H1 (cell line): ENCODE results near the gene KIN.

ENCODE experiments used
- BACH1 ChIP-seq: IDR thresholded peaks from 2 replicates; pipeline ENCODE4 v1.6.1; 2012; ENCODE audit warnings: low read length, improper control_type of control experiment
- EP300 ChIP-seq, 2 experiments: IDR thresholded peaks; 1 replicate in 1 of 2; 2 replicates in 1 of 2; pipeline ENCODE4 v1.6.1; 2011 to 2012; ENCODE audit warnings: low read depth in 2 of 2, low read length in 2 of 2, mild to moderate bottlenecking in 2 of 2, borderline replicate concordance in 1 of 2, inconsistent platforms in 1 of 2, moderate library complexity in 1 of 2
- JUN ChIP-seq: IDR thresholded peaks from 2 replicates; pipeline ENCODE4 v1.6.1; 2011; ENCODE audit warnings: low read depth, mild to moderate bottlenecking, improper control_type of control experiment, low read length
- POLR2A ChIP-seq, 2 experiments: IDR thresholded peaks; 1 replicate in 1 of 2; 2 replicates in 1 of 2; pipeline ENCODE4 v1.6.1; 2011; ENCODE audit warnings: low read depth in 2 of 2, low read length in 2 of 2, mild to moderate bottlenecking in 2 of 2; ENCODE audit errors: control extremely low read depth in 1 of 2
- TCF12 ChIP-seq: IDR thresholded peaks from 2 replicates; pipeline ENCODE4 v1.6.1; 2011; ENCODE audit warnings: low read depth, mild to moderate bottlenecking, low read length
- TEAD4 ChIP-seq: IDR thresholded peaks from 2 replicates; pipeline ENCODE4 v1.6.1; 2012; ENCODE audit warnings: low read depth, low read length, inconsistent platforms, mixed read lengths
- YY1 ChIP-seq: IDR thresholded peaks from 2 replicates; pipeline ENCODE4 v1.6.1; 2011; ENCODE audit warnings: low read depth, mild to moderate bottlenecking, low read length
- TF ChIP-seq, protein P1 (sequence below), 3 experiments: IDR thresholded peaks; 1 replicate in 2 of 3; 2 replicates in 1 of 3; pipeline versions ENCODE4 v1.5.1 to v1.6.1; 2011; ENCODE audit warnings: low read length in 3 of 3, mild to moderate bottlenecking in 3 of 3, inconsistent platforms in 2 of 3, low read depth in 1 of 3, moderate library complexity in 1 of 3; ENCODE audit not compliant: insufficient read depth in 1 of 3; ENCODE audit errors: control extremely low read depth in 1 of 3
- TF ChIP-seq, protein P2 (sequence below): IDR thresholded peaks from 2 replicates; pipeline ENCODE4 v1.6.1; 2011; ENCODE audit warnings: low read length, improper control_type of control experiment

DNA sequence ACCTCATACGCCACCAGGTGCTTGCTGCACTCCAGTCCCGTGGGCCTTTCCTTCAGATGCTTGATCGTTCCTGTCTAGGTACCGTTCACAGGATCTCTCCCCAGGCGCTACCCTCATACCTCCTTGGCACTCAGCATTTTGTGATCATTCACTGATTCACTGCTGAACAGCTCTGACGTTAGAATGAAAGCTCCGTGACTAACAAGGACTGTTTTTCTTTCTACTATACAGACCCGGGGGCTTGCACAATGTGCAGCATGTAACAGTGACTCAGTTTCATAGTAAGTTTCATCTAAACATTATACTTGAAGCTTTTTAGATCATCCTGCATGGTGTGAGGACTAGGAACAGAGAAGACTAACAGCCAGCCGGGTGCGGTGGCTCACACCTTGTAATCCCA is 20.6 kb downstream of the KIN start:
- TF ChIP-seq JUN, result no peak
- no peak for TF ChIP-seq EP300 (IDR thresholded peaks at IDR 0.05; ENCODE audit: borderline replicate concordance in 1 of 2, low read depth in 2 of 2, low read length in 2 of 2)
- TF ChIP-seq, protein P1, sequence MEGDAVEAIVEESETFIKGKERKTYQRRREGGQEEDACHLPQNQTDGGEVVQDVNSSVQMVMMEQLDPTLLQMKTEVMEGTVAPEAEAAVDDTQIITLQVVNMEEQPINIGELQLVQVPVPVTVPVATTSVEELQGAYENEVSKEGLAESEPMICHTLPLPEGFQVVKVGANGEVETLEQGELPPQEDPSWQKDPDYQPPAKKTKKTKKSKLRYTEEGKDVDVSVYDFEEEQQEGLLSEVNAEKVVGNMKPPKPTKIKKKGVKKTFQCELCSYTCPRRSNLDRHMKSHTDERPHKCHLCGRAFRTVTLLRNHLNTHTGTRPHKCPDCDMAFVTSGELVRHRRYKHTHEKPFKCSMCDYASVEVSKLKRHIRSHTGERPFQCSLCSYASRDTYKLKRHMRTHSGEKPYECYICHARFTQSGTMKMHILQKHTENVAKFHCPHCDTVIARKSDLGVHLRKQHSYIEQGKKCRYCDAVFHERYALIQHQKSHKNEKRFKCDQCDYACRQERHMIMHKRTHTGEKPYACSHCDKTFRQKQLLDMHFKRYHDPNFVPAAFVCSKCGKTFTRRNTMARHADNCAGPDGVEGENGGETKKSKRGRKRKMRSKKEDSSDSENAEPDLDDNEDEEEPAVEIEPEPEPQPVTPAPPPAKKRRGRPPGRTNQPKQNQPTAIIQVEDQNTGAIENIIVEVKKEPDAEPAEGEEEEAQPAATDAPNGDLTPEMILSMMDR (IDR thresholded peaks at IDR 0.05; ENCODE audit: control extremely low read depth in 1 of 3, insufficient read depth in 1 of 3, low read depth in 1 of 3, low read length in 3 of 3), result no peak
- TF ChIP-seq TEAD4, result no peak
- TF ChIP-seq BACH1, result no peak
- no peak for TF ChIP-seq TCF12
- TF ChIP-seq YY1, result no peak
- no peak for TF ChIP-seq POLR2A (IDR thresholded peaks at IDR 0.05; ENCODE audit: control extremely low read depth in 1 of 2, low read depth in 2 of 2, low read length in 2 of 2)
- TF ChIP-seq, protein P2, sequence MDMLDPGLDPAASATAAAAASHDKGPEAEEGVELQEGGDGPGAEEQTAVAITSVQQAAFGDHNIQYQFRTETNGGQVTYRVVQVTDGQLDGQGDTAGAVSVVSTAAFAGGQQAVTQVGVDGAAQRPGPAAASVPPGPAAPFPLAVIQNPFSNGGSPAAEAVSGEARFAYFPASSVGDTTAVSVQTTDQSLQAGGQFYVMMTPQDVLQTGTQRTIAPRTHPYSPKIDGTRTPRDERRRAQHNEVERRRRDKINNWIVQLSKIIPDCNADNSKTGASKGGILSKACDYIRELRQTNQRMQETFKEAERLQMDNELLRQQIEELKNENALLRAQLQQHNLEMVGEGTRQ, result no peak
